ENCODE results near the gene ADGRD1.

The ADGRD1 gene

GRCh38 chr12:131044760-131045381, 91.2 kb downstream of the ADGRD1 start:
- DNase-seq, result no peak

GRCh38 chr12:131045705-131046460, 92.2 kb downstream of the ADGRD1 start:
- no peak for DNase-seq

GRCh38 chr12:131046813-131047788, 93.4 kb downstream of the ADGRD1 start:
- DNase-seq, result no peak

- no peak for DNase-seq
These were observed 94.3 kb downstream of the ADGRD1 start for GRCh38 chr12:131047789-131048610.

- no peak for DNase-seq
These were observed 94.9 kb downstream of the ADGRD1 start for GRCh38 chr12:131048611-131048990.

- no peak for DNase-seq
These were observed 95.3 kb downstream of the ADGRD1 start for GRCh38 chr12:131049002-131049401.

- DNase-seq, result no peak
These were observed 96.0 kb downstream of the ADGRD1 start for GRCh38 chr12:131049549-131050339.

GRCh38 chr12:131050463-131051154, 96.9 kb downstream of the ADGRD1 start:
- DNase-seq, result no peak

- DNase-seq, result no peak
These were observed 97.4 kb downstream of the ADGRD1 start for GRCh38 chr12:131051155-131051473.

- no peak for DNase-seq
These were observed 98.5 kb downstream of the ADGRD1 start for GRCh38 chr12:131052063-131052781.

- no peak for DNase-seq
These were observed 99.2 kb downstream of the ADGRD1 start for GRCh38 chr12:131052929-131053328.

GRCh38 chr12:131053567-131053966, 99.9 kb downstream of the ADGRD1 start:
- no peak for DNase-seq

- DNase-seq, result no peak
These were observed 100.8 kb downstream of the ADGRD1 start for GRCh38 chr12:131054345-131055092.

GRCh38 chr12:131055093-131055465, 101.4 kb downstream of the ADGRD1 start:
- DNase-seq, result no peak

- no peak for DNase-seq
These were observed 102.0 kb downstream of the ADGRD1 start for GRCh38 chr12:131055596-131056233.

- DNase-seq, result no peak
These were observed 102.9 kb downstream of the ADGRD1 start for GRCh38 chr12:131056626-131057025.

GRCh38 chr12:131057211-131057721, 103.6 kb downstream of the ADGRD1 start:
- no peak for DNase-seq

GRCh38 chr12:131057722-131058515, 104.2 kb downstream of the ADGRD1 start:
- DNase-seq, result no peak
